ENCODE results near the gene SELENOO. TPM values are rescaled to one million over a fixed set of nuclear protein-coding genes. Genes with fewer than 3 reads are reported as not detected.
A peak's percentile ranks its signal among the peaks of the same experiment; 100 is the strongest.

SELENOO gene
- total RNA-seq, 4 donors from 2014 or later = 36.1 to 66.6 (median 44.8) TPM

DNA sequence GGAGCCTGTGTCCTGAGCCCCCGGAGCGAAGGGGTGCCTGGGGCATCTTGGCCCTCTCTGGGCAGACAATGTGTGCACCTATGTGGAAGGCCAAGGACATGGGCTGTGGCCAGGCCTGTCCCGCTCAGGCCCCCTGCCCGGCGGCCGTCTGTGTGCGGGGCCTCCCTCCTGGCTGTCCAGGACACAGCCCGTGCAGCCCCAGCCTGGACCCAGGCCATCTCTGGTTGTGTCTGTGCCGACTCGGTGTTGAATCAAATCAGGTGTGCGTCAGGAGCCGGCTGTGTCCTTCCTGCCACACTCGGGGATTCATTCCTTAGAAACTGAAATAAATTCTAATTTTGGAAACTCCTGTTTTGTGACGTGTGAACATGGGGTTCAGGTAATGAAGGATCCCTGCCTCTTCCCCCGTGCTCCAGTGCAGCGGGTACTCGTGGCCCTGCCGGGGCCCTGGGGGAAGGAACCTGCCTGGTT, 1.5 kb upstream of the SELENOO start:
- H3K4me1 ChIP-seq = peaks cover 0 to 27% (median 19%) of the 10 kb centered on the region in 4 donors
- no peak overlapping the region for H3K4me3 ChIP-seq
- TF ChIP-seq, protein P1, sequence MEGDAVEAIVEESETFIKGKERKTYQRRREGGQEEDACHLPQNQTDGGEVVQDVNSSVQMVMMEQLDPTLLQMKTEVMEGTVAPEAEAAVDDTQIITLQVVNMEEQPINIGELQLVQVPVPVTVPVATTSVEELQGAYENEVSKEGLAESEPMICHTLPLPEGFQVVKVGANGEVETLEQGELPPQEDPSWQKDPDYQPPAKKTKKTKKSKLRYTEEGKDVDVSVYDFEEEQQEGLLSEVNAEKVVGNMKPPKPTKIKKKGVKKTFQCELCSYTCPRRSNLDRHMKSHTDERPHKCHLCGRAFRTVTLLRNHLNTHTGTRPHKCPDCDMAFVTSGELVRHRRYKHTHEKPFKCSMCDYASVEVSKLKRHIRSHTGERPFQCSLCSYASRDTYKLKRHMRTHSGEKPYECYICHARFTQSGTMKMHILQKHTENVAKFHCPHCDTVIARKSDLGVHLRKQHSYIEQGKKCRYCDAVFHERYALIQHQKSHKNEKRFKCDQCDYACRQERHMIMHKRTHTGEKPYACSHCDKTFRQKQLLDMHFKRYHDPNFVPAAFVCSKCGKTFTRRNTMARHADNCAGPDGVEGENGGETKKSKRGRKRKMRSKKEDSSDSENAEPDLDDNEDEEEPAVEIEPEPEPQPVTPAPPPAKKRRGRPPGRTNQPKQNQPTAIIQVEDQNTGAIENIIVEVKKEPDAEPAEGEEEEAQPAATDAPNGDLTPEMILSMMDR (IDR thresholded peaks at IDR 0.05) = no peak
- TF ChIP-seq EP300 (IDR thresholded peaks at IDR 0.05) (no peak), POLR2A (IDR thresholded peaks at IDR 0.05) (no peak)
- no peaks in the 10 kb centered on the region for H3K27me3 ChIP-seq
- H3K9me3 ChIP-seq = no peaks in the 10 kb centered on the region
- peaks cover 0 to 58% (median 4%) of the 10 kb centered on the region in 3 donors for H3K36me3 ChIP-seq
- 70 to 86% methylated on average over 18 of the region's 18 CpGs for WGBS, 2 donors
- DNase-seq (ENCODE audit: low spot score in 2 of 2) = no peak
- H3K27ac ChIP-seq = peak overlapping the region in 2 of 4 donors; percentile 78 to 90

DNA sequence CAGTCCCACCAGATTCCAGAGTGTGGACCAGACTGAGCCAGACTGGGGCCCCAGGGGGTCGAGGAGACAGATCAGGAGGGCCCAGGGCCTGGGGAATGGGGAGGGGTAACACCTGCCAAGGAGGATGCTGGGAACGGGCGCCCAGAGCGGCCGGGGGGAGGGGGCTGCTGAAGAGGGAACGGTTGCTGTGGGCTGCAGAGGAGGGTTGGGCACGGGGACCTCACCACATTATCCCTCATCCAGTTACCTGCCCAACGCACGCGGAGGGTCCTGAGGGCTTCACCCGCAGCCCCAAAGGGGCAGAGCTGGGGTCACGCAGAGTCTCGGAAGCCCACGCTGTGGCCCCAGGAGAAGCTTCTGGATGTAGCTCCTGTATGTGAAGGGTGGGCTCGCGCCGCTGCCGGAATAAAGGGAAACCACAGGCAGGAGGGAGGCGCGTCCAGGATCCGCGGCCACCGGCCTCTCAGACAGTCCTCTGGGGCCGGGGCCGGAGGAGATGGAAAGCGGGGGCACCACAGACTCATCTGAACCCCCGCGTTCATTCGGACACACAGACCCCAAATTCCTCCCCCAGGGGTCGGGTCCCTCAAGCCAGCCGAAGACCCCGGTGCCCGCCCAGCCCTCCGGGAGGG, 866 bp upstream of the SELENOO start:
- peak overlapping the region; percentile 57 to 80 (median 70) for H3K4me3 ChIP-seq
- peak overlapping the region; percentile 69 to 92 (median 84) for H3K27ac ChIP-seq
- no peaks in the 10 kb centered on the region for H3K27me3 ChIP-seq
- H3K36me3 ChIP-seq = peaks cover 0 to 51% (median 0%) of the 10 kb centered on the region in 3 donors
- DNase-seq (ENCODE audit: low spot score in 2 of 2) = no peak
- no peaks in the 10 kb centered on the region for H3K9me3 ChIP-seq
- WGBS, 2 donors = 9 to 19% methylated on average over 14 to 29 of the region's 34 CpGs
- TF ChIP-seq POLR2A (IDR thresholded peaks at IDR 0.05) (no peak), EP300 (IDR thresholded peaks at IDR 0.05) (no peak)
- TF ChIP-seq, protein P1 (IDR thresholded peaks at IDR 0.05) = no peak
- H3K4me1 ChIP-seq = peaks cover 0 to 34% (median 19%) of the 10 kb centered on the region in 4 donors

DNA sequence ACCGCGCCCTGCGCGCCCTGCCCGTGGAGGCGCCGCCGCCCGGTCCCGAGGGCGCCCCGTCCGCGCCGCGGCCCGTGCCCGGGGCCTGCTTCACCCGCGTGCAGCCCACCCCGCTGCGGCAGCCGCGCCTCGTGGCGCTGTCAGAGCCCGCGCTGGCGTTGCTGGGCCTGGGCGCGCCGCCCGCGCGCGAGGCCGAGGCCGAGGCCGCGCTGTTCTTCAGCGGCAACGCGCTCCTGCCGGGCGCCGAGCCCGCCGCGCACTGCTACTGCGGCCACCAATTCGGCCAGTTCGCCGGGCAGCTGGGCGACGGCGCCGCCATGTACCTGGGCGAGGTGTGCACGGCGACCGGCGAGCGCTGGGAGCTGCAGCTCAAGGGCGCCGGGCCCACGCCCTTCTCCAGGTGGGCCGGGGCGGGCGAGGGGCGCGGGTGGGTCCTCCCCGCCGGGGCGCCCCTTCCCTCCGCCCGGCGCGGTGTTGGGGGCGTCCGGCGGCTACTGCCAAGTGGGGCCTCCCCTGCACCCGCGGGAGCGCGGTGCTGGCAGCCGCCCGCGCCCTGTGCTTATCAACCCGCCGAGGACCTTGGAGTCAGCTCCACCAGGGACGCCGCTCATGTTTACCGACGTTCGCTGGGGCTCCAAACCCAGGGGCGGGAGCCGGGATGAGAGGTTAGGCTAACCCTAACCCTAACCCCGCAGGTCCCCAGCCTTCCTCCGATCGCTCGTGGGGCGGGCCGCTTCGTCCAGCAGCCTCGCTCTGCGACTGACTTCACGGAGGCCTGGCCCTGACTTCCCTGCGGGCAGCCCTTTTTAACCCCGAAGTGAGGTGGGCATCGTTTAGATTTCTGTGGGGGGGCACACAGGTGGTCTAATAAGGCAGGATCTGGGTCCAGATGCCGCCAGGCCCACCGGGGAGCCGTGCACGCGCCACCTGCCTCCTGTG, 649 bp downstream of the SELENOO start:
- Histone ChIP-seq H3K9me3 (no peaks in the 10 kb centered on the region), H3K27ac (peak overlapping the region in 3 of 4 donors; percentile 55 to 92 (median 90)), H3K36me3 (peaks cover 0 to 48% (median 0%) of the 10 kb centered on the region in 3 donors), H3K4me1 (peaks cover 0 to 49% (median 19%) of the 10 kb centered on the region in 4 donors), H3K4me3 (peak overlapping the region; percentile 62 to 80 (median 70)), H3K27me3 (no peaks in the 10 kb centered on the region)
- TF ChIP-seq, protein P1 (IDR thresholded peaks at IDR 0.05) = no peak
- TF ChIP-seq EP300 (IDR thresholded peaks at IDR 0.05) (no peak), POLR2A (IDR thresholded peaks at IDR 0.05) (no peak)
- DNase-seq (ENCODE audit: low spot score in 2 of 2) = no peak
- 4 to 8% methylated on average over 24 to 31 of the region's 115 CpGs for WGBS, 2 donors

DNA sequence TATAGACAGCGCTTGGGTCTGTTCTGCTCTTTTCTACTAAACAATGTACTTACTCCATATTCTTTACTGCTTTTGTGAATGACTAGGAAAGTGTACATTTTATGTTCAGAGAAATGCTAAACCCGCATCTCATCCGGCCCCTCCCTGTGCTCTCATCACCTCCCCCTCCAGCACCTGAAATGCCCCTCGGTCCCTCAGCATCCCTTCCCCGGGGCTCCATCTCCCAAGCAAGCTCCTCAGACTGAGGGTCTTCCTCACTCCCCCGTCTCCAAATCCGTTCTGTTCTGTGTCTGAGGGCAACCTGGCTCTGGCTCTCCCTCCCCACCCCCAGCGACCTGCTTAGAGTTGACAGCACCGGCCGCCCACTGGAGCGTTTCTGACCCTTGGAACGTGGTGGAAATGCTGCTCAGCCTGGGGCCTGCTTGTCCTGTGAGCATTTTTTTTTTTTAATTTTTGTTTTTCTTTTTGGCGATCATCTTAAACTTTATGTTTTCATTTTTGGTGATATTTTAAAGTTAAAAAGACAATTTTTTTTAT, 1.4 kb downstream of the SELENOO start:
- WGBS, 2 donors = 60 to 61% methylated on average over 13 of the region's 13 CpGs

More for the DNA sequence above, 1.4 kb downstream of the SELENOO start:
- Histone ChIP-seq H3K27ac (peak overlapping the region in 1 of 4 donors; percentile 90), H3K4me3 (peak overlapping the region; percentile 62 to 80 (median 70)), H3K36me3 (peaks cover 0 to 50% (median 0%) of the 10 kb centered on the region in 3 donors), H3K9me3 (no peaks in the 10 kb centered on the region), H3K4me1 (peaks cover 0 to 56% (median 19%) of the 10 kb centered on the region in 4 donors), H3K27me3 (no peaks in the 10 kb centered on the region)
- DNase-seq (ENCODE audit: low spot score in 2 of 2) = no peak
- TF ChIP-seq, protein P1 (IDR thresholded peaks at IDR 0.05) = no peak
- TF ChIP-seq EP300 (IDR thresholded peaks at IDR 0.05) = no peak
- TF ChIP-seq POLR2A (IDR thresholded peaks at IDR 0.05) = no peak

Measured in tibial nerve (tissue), 4 donors.